Activated B cell treated with CpG ODN at 0.5 μM for 24 hours (primary cell): ENCODE data around the gene GJB2. TPM values are rescaled to one million over a fixed set of nuclear protein-coding genes. Genes with fewer than 3 reads are reported as not detected.

ENCODE experiments used
- ATAC-seq: fragments of 200-7000 bp; cut with Tn5 transposase; one replicate; pipeline ENCODE4 v1.10.0; 2021; ENCODE audit warnings: low read depth, mild to moderate bottlenecking, moderate library complexity
- CTCF ChIA-PET: fragments of 350-600 bp; sonication (Branson Sonifier 250); formaldehyde crosslinking; loops from one replicate; lab custom pipeline; 2021; ENCODE audit warnings: antibody characterized with exemption; lab: Charles Lee
- POLR2A ChIA-PET: fragments of 350-600 bp; sonication (Branson Sonifier 250); formaldehyde crosslinking; loops from one replicate; lab custom pipeline; 2021; ENCODE audit warnings: antibody characterized with exemption; lab: Charles Lee
- DNase-seq: peaks from one replicate; pipeline ENCODE4 v3.0.0; 2022
- H3K27ac Mint-ChIP-seq: one replicate; pipeline ENCODE4 v1.8.0; 2020; ENCODE audit warnings: mixed read lengths
- H3K27me3 Mint-ChIP-seq: one replicate; pipeline ENCODE4 v1.8.0; 2021; ENCODE audit warnings: mixed read lengths
- H3K36me3 Mint-ChIP-seq: one replicate; pipeline ENCODE4 v1.8.0; 2021; ENCODE audit warnings: low read depth, mixed read lengths
- H3K4me1 Mint-ChIP-seq: one replicate; pipeline ENCODE4 v1.8.0; 2021; ENCODE audit warnings: mixed read lengths
- H3K4me3 Mint-ChIP-seq: one replicate; pipeline ENCODE4 v1.8.0; 2020; ENCODE audit warnings: mild to moderate bottlenecking, mixed read lengths
- H3K9me3 Mint-ChIP-seq: one replicate; pipeline ENCODE4 v1.8.0; 2020; ENCODE audit warnings: mixed read lengths
- CTCF ChIP-seq: fragments of 200-600 bp; IDR thresholded peaks from one replicate; pipeline ENCODE4 v1.8.0; 2022; ENCODE audit warnings: antibody characterized with exemption, mild to moderate bottlenecking
- intact Hi-C: fragments of 100-400 bp; cut with micrococcal nuclease; formaldehyde crosslinking; loops from one replicate; pipeline ENCODE4 v1.15.1; 2024
- total RNA-seq: library from RNA; stranded (reverse); gene quantifications from 2 replicates; pipeline ENCODE4 v1.2.3, GENCODE V29; 2022

GJB2 gene
- total RNA-seq, 1 donor from 2014 or later = not detected

- H3K9me3 Mint-ChIP-seq = no peaks in the 10 kb centered on the region
- TF ChIP-seq CTCF = no peak
- peaks cover 40% of the 10 kb centered on the region for H3K27me3 Mint-ChIP-seq
- no peak overlapping the region for H3K27ac Mint-ChIP-seq
- DNase-seq (no peak), ATAC-seq (no peak)
- POLR2A ChIA-PET = no interaction called here
- H3K36me3 Mint-ChIP-seq = no peaks in the 10 kb centered on the region
- CTCF ChIA-PET = no interaction called here
- intact Hi-C loops = no loop called here
- H3K4me1 Mint-ChIP-seq = peaks cover 5% of the 10 kb centered on the region
- no peak overlapping the region for H3K4me3 Mint-ChIP-seq
These were observed 50.5 kb downstream of the GJB2 start for GRCh38 chr13:20142023-20142926.

- no peaks in the 10 kb centered on the region for H3K9me3 Mint-ChIP-seq
- ATAC-seq = no peak
- intact Hi-C loops = no loop called here
- H3K27me3 Mint-ChIP-seq = peaks cover 41% of the 10 kb centered on the region
- TF ChIP-seq CTCF = no peak
- no peaks in the 10 kb centered on the region for H3K36me3 Mint-ChIP-seq
- H3K4me3 Mint-ChIP-seq = no peak overlapping the region
- ChIA-PET CTCF (no interaction called here), POLR2A (no interaction called here)
- H3K27ac Mint-ChIP-seq = no peak overlapping the region
- H3K4me1 Mint-ChIP-seq = peaks cover 10% of the 10 kb centered on the region
- no peak for DNase-seq
These were observed 51.3 kb downstream of the GJB2 start for GRCh38 chr13:20141238-20142022.

GRCh38 chr13:20140487-20140886 lies 52.3 kb downstream of the GJB2 start:
- ChIA-PET CTCF (no interaction called here), POLR2A (no interaction called here)
- peaks cover 40% of the 10 kb centered on the region for H3K27me3 Mint-ChIP-seq

GRCh38 chr13:20137875-20138274 lies 54.9 kb downstream of the GJB2 start:
- ChIA-PET POLR2A (no interaction called here), CTCF (interaction anchor here (0.6 kb wide), 1 partner anchor 14 kb away, joined by 3 read pairs; no protein-coding TSS in a partner anchor)

More at GRCh38 chr13:20140487-20140886, 52.3 kb downstream of the GJB2 start:
- H3K27ac Mint-ChIP-seq = no peak overlapping the region
- DNase-seq (no peak), ATAC-seq (no peak)
- TF ChIP-seq CTCF = no peak
- no peak overlapping the region for H3K4me3 Mint-ChIP-seq
- peaks cover 10% of the 10 kb centered on the region for H3K4me1 Mint-ChIP-seq
- H3K36me3 Mint-ChIP-seq = no peaks in the 10 kb centered on the region
- no peaks in the 10 kb centered on the region for H3K9me3 Mint-ChIP-seq
- intact Hi-C loops = no loop called here

More at GRCh38 chr13:20137875-20138274, 54.9 kb downstream of the GJB2 start:
- DNase-seq (no peak), ATAC-seq (no peak)
- Mint-ChIP-seq H3K4me1 (peaks cover 8% of the 10 kb centered on the region), H3K27ac (no peak overlapping the region), H3K27me3 (peaks cover 37% of the 10 kb centered on the region), H3K36me3 (no peaks in the 10 kb centered on the region), H3K9me3 (no peaks in the 10 kb centered on the region), H3K4me3 (no peak overlapping the region)
- intact Hi-C loops = no loop called here
- TF ChIP-seq CTCF = no peak

Other genes starting within 250 kb of the GJB2 start
- gene ZMYM2, start 234.2 kb downstream of the GJB2 start, total RNA-seq = 64.8 and 75.2 TPM in 2 replicates
- 0.09 and 0.10 TPM in 2 replicates for gene GJA3, start 31.9 kb downstream of the GJB2 start, total RNA-seq
- not detected in 2 replicates for gene GJB6, start 39.4 kb upstream of the GJB2 start, total RNA-seq